GM18517 (cell line): ENCODE data around the gene PFKL.
"Not testable (repeated sequence)": the region's sequence is repeated elsewhere in the genome, so short reads cannot be mapped to it uniquely, and the experiment has no call there.

Source experiments
- ATAC-seq: cut with Tn5 transposase; IDR thresholded peaks from one replicate; pipeline ENCODE4 v1.9.1; 2021; ENCODE audit warnings: mild to moderate bottlenecking, moderate library complexity; ENCODE audit not compliant: unreplicated experiment

The PFKL gene

GRCh38 chr21:44293551-44294231 is 6.2 kb upstream of the PFKL start:
- ATAC-seq = no peak

GRCh38 chr21:44294391-44295162 is 5.3 kb upstream of the PFKL start:
- ATAC-seq = no peak

GRCh38 chr21:44295163-44295573 is 4.7 kb upstream of the PFKL start:
- ATAC-seq = no peak

GRCh38 chr21:44295646-44296045 is 4.2 kb upstream of the PFKL start:
- ATAC-seq = no peak

GRCh38 chr21:44296103-44296519 is 3.7 kb upstream of the PFKL start:
- no peak for ATAC-seq

GRCh38 chr21:44296916-44297315 is 2.9 kb upstream of the PFKL start:
- ATAC-seq = no peak

- ATAC-seq = no peak
Measured at GRCh38 chr21:44297525-44298290, 2.1 kb upstream of the PFKL start.

GRCh38 chr21:44298301-44298700 is 1.6 kb upstream of the PFKL start:
- ATAC-seq = no peak

GRCh38 chr21:44299085-44299457 is 782 bp upstream of the PFKL start:
- ATAC-seq = peak; percentile 4

GRCh38 chr21:44300262-44300959 is 558 bp downstream of the PFKL start:
- no peak for ATAC-seq

GRCh38 chr21:44301141-44301540 is 1.3 kb downstream of the PFKL start:
- ATAC-seq = no peak

- ATAC-seq = no peak
Measured at GRCh38 chr21:44301961-44302406, 2.1 kb downstream of the PFKL start.

- not testable (repeated sequence) for ATAC-seq
Measured at GRCh38 chr21:44302573-44303401, 2.9 kb downstream of the PFKL start.

GRCh38 chr21:44303490-44303981 is 3.7 kb downstream of the PFKL start:
- ATAC-seq = no peak

GRCh38 chr21:44304011-44304616 is 4.3 kb downstream of the PFKL start:
- no peak for ATAC-seq

- no peak for ATAC-seq
Measured at GRCh38 chr21:44304877-44305293, 5.0 kb downstream of the PFKL start.

- no peak for ATAC-seq
Measured at GRCh38 chr21:44305691-44306090, 5.8 kb downstream of the PFKL start.

GRCh38 chr21:44306936-44307704 is 7.3 kb downstream of the PFKL start:
- no peak for ATAC-seq
